Type B pancreatic cell (in vitro differentiated cells): ENCODE measurements around the gene ZNF335. TPM values are rescaled to one million over a fixed set of nuclear protein-coding genes. Genes with fewer than 3 reads are reported as not detected.

Experiments
- DNase-seq: peaks from one replicate; pipeline ENCODE4 v3.0.0; 2021; ENCODE audit warnings: mixed read lengths; ENCODE audit not compliant: unreplicated experiment; ENCODE audit errors: extremely low spot score
- H3K27ac Mint-ChIP-seq: 2 replicates; pipeline ENCODE4 v1.8.0; 2021; ENCODE audit warnings: mild to moderate bottlenecking, mixed read lengths
- H3K27me3 Mint-ChIP-seq: 2 replicates; pipeline ENCODE4 v1.8.0; 2021; ENCODE audit warnings: mixed read lengths
- H3K36me3 Mint-ChIP-seq: 2 replicates; pipeline ENCODE4 v1.8.0; 2021; ENCODE audit warnings: mixed read lengths
- H3K4me1 Mint-ChIP-seq: one replicate; pipeline ENCODE4 v1.8.0; 2021; ENCODE audit warnings: mixed read lengths; ENCODE audit not compliant: unreplicated experiment
- H3K4me3 Mint-ChIP-seq: 2 replicates; pipeline ENCODE4 v1.8.0; 2021; ENCODE audit warnings: mild to moderate bottlenecking, mixed read lengths
- H3K9me3 Mint-ChIP-seq: 2 replicates; pipeline ENCODE4 v1.8.0; 2021; ENCODE audit warnings: mixed read lengths
- total RNA-seq: library from RNA; stranded (reverse); gene quantifications from 2 replicates; pipeline ENCODE4 v1.2.1, GENCODE V29; 2021; ENCODE audit warnings: low replicate concordance
- TF ChIP-seq, protein P1 (sequence below): fragments of 200-600 bp; sonication (generic); conservative IDR thresholded peaks from 2 replicates; pipeline ENCODE4 v1.5.0; 2021; ENCODE audit warnings: antibody characterized with exemption, mild to moderate bottlenecking

ZNF335 gene
- total RNA-seq, 1 donor from 2014 or later, result 19.9 TPM

GRCh38 chr20:45918779-45919537 is 53.0 kb downstream of the ZNF335 start:
- H3K9me3 Mint-ChIP-seq, result no peaks in the 10 kb centered on the region
- H3K36me3 Mint-ChIP-seq, result no peaks in the 10 kb centered on the region
- no peak overlapping the region for H3K27ac Mint-ChIP-seq
- peaks cover 13% of the 10 kb centered on the region for H3K27me3 Mint-ChIP-seq
- H3K4me1 Mint-ChIP-seq, result peaks cover 18% of the 10 kb centered on the region
- H3K4me3 Mint-ChIP-seq, result no peak overlapping the region
- TF ChIP-seq, protein P1, sequence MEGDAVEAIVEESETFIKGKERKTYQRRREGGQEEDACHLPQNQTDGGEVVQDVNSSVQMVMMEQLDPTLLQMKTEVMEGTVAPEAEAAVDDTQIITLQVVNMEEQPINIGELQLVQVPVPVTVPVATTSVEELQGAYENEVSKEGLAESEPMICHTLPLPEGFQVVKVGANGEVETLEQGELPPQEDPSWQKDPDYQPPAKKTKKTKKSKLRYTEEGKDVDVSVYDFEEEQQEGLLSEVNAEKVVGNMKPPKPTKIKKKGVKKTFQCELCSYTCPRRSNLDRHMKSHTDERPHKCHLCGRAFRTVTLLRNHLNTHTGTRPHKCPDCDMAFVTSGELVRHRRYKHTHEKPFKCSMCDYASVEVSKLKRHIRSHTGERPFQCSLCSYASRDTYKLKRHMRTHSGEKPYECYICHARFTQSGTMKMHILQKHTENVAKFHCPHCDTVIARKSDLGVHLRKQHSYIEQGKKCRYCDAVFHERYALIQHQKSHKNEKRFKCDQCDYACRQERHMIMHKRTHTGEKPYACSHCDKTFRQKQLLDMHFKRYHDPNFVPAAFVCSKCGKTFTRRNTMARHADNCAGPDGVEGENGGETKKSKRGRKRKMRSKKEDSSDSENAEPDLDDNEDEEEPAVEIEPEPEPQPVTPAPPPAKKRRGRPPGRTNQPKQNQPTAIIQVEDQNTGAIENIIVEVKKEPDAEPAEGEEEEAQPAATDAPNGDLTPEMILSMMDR, result no peak
- no peak for DNase-seq

DNA sequence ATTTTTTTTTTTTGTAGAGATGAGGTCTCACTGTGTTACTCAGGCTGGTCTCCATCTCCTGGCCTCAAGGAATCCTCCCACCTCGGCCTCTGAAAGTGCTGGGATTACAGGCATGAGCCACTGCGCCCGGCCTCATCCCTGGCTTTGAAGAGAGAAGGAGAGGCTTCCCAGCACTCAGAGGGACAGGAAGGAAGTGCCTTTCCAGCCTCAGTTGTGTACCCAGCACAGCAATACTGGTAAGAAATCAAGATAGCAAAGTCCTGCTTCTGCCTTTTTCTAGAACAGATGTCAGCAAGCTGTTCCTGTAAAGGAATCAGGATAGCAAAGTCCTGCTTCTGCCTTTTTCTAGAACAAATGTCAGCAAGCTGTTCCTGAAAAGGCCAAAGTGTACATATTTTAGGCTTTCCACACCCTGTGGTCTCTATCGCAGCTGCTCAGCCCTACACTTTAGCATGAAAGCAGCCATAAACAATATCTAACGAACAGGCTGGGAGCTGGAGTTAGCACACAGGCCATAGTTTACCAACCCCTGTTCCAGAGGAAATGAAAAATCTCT is 53.7 kb downstream of the ZNF335 start:
- H3K9me3 Mint-ChIP-seq, result no peaks in the 10 kb centered on the region
- H3K27me3 Mint-ChIP-seq, result peaks cover 13% of the 10 kb centered on the region
- H3K4me1 Mint-ChIP-seq, result peaks cover 18% of the 10 kb centered on the region
- H3K27ac Mint-ChIP-seq, result no peak overlapping the region
- no peak overlapping the region for H3K4me3 Mint-ChIP-seq
- TF ChIP-seq, protein P1, result no peak
- no peak for DNase-seq
- H3K36me3 Mint-ChIP-seq, result no peaks in the 10 kb centered on the region

- TF ChIP-seq, protein P1, result no peak
- Mint-ChIP-seq H3K4me1 (peaks cover 18% of the 10 kb centered on the region), H3K27me3 (peaks cover 13% of the 10 kb centered on the region), H3K9me3 (no peaks in the 10 kb centered on the region), H3K27ac (no peak overlapping the region), H3K36me3 (no peaks in the 10 kb centered on the region), H3K4me3 (no peak overlapping the region)
- no peak for DNase-seq
Measured at GRCh38 chr20:45917790-45918141, 54.2 kb downstream of the ZNF335 start.

GRCh38 chr20:45913116-45913515 is 58.9 kb downstream of the ZNF335 start:
- no peak for DNase-seq
- TF ChIP-seq, protein P1, result no peak
- no peaks in the 10 kb centered on the region for H3K27me3 Mint-ChIP-seq
- H3K36me3 Mint-ChIP-seq, result peaks cover 7% of the 10 kb centered on the region
- peaks cover 14% of the 10 kb centered on the region for H3K4me1 Mint-ChIP-seq
- no peak overlapping the region for H3K27ac Mint-ChIP-seq
- no peaks in the 10 kb centered on the region for H3K9me3 Mint-ChIP-seq
- H3K4me3 Mint-ChIP-seq, result peak overlapping the region; percentile 65

GRCh38 chr20:45912344-45912682 is 59.7 kb downstream of the ZNF335 start:
- Mint-ChIP-seq H3K4me3 (peak overlapping the region; percentile 93), H3K36me3 (peaks cover 10% of the 10 kb centered on the region), H3K4me1 (peaks cover 14% of the 10 kb centered on the region), H3K27me3 (no peaks in the 10 kb centered on the region), H3K27ac (peak overlapping the region; percentile 53), H3K9me3 (no peaks in the 10 kb centered on the region)
- DNase-seq, result no peak
- TF ChIP-seq, protein P1, result no peak
